ENCODE results near the gene MACROD2.

- TF ChIP-seq CTCF (IDR thresholded peaks at IDR 0.05) (no peak), POLR2A (IDR thresholded peaks at IDR 0.05) (no peak)
Measured at GRCh38 chr20:15461938-15462337, 1466.6 kb downstream of the MACROD2 start.
